Measurements from ENCODE around the gene CAPN5. TPM values are rescaled to one million over a fixed set of nuclear protein-coding genes. Genes with fewer than 3 reads are reported as not detected.

CAPN5 gene
- total RNA-seq, 1 donor from 2014 or later, result 30.4 TPM

DNA sequence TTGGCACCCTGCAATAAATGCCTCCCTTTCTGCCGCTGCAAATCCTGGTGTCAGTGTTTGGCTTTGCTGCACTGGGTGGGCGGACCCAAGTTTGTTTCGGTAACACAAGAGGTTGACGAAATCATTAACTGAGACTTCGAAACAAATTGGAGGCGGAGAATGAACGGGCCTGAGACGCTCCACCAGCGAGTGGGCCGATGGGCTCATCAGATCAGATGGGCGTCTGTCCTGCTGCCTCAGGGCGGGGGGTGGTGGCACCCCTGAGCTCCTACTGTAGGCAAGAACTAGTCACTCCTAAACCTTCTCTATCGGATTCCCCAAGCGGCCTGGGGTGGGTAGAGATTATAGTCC is 918 bp upstream of the CAPN5 start:
- ATAC-seq, result no peak

GRCh38 chr11:77067861-77068443 is 1.2 kb downstream of the CAPN5 start:
- ATAC-seq, result no peak

- no peak for ATAC-seq
Observed at GRCh38 chr11:77068457-77069335, 1.9 kb downstream of the CAPN5 start.

DNA sequence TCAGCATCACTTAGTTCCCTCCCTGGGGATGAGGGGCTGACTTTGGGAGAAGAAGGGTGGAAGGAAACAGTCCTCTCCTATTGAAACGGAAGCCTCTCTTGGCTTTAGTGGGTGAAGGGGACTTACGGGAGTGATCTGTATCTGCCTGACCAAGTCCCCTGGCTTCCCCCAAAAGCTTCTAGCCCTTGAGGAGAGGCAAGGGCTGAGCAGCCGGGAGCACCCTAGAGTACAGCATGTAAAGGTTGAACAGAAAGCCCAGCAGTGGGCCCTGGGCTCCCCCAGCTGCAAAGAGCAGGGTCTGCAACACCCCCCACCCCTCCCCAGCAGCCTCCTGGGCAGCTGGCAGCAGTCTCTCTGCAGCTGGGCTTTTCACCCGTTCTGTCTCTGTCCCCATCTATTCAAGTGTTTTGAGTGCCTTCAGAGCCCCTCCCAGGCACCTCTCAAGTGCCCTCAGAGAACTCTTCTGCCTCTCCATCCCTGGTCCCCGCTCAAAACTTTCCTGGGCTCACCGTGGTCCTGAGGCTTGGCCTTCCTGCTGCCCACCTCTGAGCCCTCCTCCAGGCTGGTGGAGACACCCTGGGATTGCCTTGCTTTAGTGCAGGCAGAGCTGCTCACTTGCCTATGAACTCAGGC is 2.7 kb downstream of the CAPN5 start:
- no peak for ATAC-seq

- no peak for ATAC-seq
Observed at GRCh38 chr11:77069969-77070582, 3.3 kb downstream of the CAPN5 start.

DNA sequence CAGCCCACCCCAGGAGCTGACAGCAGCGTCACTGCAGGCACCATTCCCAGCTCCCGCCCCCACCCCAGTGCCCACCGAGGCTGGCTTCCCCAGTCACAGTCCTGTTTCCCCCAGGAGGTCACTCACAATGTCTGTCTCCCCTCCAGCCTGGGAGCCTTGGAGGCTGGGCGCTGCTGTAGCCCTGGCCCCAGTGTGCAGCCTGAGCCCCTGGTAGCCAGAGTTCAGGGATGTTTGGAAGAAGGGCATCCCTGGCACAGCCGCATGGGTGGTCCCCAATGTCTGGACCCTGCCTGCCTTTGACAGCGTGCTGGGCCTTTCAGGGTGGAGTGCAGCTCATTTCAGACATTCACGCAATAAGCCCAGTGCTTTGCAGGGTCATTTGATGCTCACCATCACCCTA is 4.3 kb downstream of the CAPN5 start:
- ATAC-seq, result no peak

DNA sequence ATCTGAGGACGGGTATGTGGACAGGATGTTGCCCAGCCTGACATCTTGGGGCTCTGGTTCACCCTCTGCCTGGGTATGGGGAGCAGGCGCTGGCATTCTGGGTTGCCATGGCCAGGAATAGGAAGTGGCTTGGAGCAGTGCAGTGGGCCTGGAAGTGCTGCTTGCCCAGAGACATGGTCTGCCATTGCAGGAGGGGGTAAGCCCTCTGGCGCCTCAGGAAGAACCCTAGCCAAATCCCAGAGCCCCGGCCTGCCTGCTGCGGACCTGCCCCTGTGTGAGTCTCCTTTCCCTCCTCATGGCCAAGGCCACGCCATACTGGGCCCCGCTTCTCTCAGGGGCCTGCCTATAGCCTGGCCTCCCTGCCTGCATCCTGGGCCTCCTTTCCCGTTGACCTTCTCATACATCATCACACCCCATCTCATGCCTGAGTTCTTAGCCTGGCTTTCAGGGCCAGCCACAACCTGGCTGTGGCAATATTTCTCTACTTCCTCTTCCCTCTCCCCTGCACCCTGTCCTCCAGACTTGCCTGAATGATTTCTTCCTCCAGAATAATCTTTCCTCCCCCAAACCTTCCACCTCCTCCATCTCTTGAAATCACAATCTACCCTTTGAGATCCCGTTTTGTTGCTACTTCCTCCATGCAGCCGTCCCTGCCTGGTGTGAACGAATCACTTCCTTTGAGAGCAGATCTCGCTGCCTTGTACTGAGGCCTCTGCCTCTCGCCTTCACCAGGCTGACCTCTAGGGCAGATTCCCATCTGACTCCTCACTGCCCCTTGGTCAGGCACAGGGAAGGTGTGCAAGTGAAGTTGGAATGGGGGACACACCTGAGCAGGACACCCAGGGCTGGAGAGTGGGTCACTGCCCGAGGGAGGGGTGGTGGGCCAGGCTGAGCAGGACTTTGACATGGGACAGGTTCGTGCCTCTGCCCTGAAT is 5.2 kb downstream of the CAPN5 start:
- ATAC-seq, result no peak

- ATAC-seq, result no peak
Observed at GRCh38 chr11:77072851-77073327, 6.1 kb downstream of the CAPN5 start.

DNA sequence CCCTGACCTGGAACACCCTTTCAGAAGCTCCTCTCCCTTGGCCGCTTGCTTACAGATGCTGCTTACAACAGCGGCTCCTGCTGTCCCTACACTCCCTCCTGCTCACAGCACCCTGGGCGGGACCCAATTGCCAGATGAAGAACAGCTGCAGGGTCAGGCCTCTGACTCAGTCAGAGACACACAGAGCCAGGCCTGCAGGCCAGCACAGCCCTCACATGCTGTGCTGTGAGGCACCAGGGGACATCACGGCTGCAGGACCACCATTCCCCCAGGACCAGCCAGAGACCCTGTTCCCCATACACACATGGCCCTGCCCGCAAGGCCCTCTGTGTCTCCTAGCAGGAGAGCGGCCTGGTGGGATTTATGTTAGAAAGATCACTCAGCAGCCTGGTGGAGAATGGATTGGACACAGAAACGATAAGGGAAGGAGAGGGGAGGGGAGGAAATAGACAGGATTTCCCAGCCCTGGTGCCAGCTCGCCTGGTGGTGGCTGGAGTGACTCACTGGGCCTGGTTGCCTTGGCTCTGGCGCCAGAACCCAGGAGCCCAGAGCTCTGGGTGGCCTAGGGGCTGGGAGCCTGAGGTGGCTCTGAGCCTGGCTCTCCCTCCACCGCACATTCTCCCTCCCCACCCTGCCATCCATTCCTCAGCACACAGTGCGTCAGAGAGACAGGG is 6.7 kb downstream of the CAPN5 start:
- ATAC-seq, result peak; percentile 83

- ATAC-seq, result no peak
Observed at GRCh38 chr11:77074205-77074604, 7.4 kb downstream of the CAPN5 start.

- peak; percentile 8 for ATAC-seq
Observed at GRCh38 chr11:77074626-77075221, 8.0 kb downstream of the CAPN5 start.

- ATAC-seq, result peak; percentile 70
Observed at GRCh38 chr11:77075425-77075905, 8.7 kb downstream of the CAPN5 start.

- ATAC-seq, result no peak
Observed at GRCh38 chr11:77079666-77080065, 12.9 kb downstream of the CAPN5 start.

DNA sequence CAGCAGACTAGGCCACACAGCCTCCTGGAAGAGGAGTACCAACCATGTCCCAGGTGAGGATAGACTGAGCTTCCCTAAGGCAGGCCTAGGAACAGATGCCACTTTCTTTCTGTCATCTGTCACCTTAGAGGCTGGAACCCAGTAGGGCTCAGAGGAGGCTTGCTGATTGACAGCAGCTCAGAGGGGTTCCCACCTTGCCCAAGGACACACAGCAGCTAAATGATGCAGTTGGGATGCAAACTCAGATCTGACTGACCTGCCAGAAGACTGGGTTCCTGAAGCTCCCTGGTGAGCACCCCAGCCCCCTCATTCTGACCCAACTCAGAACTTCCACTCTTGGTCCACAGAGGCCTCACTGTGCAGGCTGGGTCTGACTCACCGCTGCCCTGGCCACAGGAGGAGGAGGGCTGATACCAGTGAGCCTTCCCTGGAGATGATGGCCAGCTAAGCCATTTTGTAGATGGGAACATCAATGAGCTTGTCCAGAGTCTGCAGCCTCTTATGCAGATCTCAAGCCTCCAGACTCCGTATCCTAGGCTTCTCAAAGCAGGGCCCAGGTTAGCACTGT is 14.0 kb downstream of the CAPN5 start:
- ATAC-seq, result no peak

DNA sequence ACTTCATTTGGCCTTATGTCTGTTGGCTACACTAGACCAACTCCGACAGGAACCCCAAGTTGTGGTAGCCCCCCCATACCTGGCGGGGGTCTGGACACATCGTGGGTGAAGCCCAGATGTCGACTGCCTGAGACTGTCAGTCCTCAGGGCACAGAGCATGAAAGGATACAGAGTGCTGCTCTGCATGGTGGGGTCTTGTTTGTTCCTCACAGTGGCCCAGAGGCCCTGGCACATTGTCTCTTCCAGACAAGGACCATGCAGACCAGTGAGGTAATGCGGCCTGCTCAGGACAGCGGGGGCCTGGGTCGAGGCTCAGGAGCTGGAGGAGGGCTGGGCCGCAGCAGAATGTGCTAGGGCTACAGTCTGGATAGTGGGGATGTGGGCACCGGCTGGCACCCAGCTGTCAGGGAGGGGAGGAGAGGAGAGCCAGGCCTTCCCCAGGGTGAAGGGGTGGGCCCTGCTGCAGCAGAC is 14.6 kb downstream of the CAPN5 start:
- no peak for ATAC-seq

DNA sequence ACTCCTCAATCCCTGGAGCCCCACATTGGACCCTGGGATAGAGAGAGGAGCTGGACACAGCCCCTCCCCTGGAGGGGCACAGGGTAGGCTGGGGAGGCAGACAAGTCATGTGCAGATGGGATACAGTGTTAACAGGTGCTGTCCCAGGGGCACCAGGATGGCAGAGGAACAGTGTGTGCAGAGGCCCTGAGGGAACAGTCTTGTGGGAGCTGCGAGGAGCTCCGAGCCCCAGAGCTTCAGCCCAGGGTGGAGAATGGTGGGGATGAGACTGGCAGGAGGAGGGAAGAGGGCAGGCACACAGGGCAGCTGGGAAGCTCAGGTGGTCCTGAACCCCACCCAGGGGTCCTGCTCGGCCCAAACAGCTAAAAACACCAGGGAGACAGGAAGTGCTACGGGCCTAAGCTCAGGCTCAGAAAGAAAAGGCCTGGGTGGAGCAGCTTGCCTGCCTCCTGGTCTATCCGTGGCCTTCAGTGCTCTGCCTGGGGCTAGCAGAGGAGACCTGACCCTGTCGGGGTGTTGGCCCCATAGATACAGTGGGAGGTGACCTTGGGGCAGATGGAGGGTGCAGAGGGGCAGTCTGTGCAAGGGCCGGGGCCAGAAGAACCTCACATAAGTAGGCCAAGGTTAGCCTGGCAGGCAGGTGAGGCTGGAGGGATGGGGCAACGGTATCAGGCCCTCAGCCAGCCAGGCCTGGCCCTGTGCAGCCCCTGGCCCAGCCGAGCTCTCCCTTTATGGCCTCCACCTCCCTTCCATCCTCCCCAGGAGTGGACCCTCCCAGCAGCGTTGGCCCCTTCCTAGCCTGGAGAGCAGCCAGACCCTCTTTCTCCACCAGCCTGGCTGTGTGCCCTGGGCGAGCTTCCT is 15.4 kb downstream of the CAPN5 start:
- ATAC-seq, result no peak

GRCh38 chr11:77082838-77083565 is 16.2 kb downstream of the CAPN5 start:
- peak; percentile 17 for ATAC-seq

GRCh38 chr11:77083566-77084245 is 16.9 kb downstream of the CAPN5 start:
- no peak for ATAC-seq
